ENCODE measurements around the gene FBF1.
"Not testable (repeated sequence)": the region's sequence is repeated elsewhere in the genome, so short reads cannot be mapped to it uniquely, and the experiment has no call there.

DNA sequence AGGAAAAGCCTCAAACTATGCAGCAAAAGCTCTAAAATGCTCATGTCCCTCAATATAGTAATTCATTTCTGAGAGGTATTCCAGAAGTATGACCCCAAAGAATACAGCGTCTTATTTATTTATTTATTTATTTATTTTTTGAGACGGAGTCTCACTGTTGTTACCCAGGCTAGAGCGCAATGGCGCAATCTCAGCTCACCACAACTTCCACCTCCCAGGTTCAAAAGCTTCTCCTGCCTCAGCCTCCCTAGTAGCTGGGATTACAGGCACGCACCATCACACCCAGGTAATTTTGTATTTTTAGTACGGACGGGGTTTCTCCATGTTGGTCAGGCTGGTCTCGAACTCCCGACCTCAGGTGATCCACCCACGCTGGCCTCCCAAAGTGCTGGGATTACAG, 28.2 kb upstream of the FBF1 start:
- TF ChIP-seq, protein P1, sequence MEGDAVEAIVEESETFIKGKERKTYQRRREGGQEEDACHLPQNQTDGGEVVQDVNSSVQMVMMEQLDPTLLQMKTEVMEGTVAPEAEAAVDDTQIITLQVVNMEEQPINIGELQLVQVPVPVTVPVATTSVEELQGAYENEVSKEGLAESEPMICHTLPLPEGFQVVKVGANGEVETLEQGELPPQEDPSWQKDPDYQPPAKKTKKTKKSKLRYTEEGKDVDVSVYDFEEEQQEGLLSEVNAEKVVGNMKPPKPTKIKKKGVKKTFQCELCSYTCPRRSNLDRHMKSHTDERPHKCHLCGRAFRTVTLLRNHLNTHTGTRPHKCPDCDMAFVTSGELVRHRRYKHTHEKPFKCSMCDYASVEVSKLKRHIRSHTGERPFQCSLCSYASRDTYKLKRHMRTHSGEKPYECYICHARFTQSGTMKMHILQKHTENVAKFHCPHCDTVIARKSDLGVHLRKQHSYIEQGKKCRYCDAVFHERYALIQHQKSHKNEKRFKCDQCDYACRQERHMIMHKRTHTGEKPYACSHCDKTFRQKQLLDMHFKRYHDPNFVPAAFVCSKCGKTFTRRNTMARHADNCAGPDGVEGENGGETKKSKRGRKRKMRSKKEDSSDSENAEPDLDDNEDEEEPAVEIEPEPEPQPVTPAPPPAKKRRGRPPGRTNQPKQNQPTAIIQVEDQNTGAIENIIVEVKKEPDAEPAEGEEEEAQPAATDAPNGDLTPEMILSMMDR (IDR thresholded peaks at IDR 0.05), result not testable (repeated sequence)
- not testable (repeated sequence) for TF ChIP-seq POLR2A (IDR thresholded peaks at IDR 0.05)

All from esophagus squamous epithelium (tissue), 4 donors.